Kidney epithelial cell (primary cell): ENCODE results near the gene DENND6A. TPM values are rescaled to one million over a fixed set of nuclear protein-coding genes. Genes with fewer than 3 reads are reported as not detected.

Source experiments
- DNase-seq: peaks from one replicate; pipeline ENCODE4 v3.0.0-alpha.2; 2010; ENCODE audit warnings: low read depth
- H3K27me3 ChIP-seq: 2 replicates; pipeline ENCODE4 v1.6.0; 2011; ENCODE audit warnings: low read length; ENCODE audit not compliant: control insufficient read depth, insufficient read depth
- H3K36me3 ChIP-seq: 2 replicates; pipeline ENCODE4 v1.5.1; 2011; ENCODE audit warnings: low read length; ENCODE audit not compliant: control insufficient read depth, insufficient read depth
- H3K4me3 ChIP-seq: 2 replicates; pipeline ENCODE4 v1.5.1; 2011; ENCODE audit warnings: low read depth, mild to moderate bottlenecking, control low read depth, low read length
- total RNA-seq: library from RNA; depleted of rRNA; stranded (reverse); fragments of >200 nt; gene quantifications from 2 replicates; pipeline ENCODE4 v1.2.3, GENCODE V29; 2015
- TF ChIP-seq, protein P1 (sequence below): IDR thresholded peaks from 2 replicates; pipeline ENCODE4 v1.5.1; 2011; ENCODE audit warnings: mild to moderate bottlenecking, moderate library complexity, low read length, control low read depth, inconsistent platforms; ENCODE audit not compliant: insufficient read depth, poor library complexity, severe bottlenecking

DENND6A gene
- total RNA-seq, 1 donor from 2014 or later: 17.3 TPM

DNA sequence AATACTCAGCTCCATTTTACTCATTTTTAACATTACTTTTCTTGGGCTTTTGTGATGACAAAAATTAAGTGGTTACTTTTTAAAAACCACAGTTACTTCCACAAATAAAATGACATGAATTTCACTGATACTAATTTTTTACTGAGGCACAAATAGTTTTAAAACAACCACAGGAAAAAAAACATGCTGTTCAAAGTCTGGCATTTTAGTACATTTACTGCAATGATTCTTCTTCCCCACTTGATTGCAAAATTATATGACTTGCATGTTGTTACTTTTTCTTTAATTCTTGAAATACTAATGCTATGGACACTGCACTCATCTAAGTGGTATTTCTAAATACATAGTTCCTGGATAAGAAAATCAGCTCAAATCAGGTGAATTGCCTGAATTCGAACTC is 38.4 kb upstream of the DENND6A start:
- TF ChIP-seq, protein P1, sequence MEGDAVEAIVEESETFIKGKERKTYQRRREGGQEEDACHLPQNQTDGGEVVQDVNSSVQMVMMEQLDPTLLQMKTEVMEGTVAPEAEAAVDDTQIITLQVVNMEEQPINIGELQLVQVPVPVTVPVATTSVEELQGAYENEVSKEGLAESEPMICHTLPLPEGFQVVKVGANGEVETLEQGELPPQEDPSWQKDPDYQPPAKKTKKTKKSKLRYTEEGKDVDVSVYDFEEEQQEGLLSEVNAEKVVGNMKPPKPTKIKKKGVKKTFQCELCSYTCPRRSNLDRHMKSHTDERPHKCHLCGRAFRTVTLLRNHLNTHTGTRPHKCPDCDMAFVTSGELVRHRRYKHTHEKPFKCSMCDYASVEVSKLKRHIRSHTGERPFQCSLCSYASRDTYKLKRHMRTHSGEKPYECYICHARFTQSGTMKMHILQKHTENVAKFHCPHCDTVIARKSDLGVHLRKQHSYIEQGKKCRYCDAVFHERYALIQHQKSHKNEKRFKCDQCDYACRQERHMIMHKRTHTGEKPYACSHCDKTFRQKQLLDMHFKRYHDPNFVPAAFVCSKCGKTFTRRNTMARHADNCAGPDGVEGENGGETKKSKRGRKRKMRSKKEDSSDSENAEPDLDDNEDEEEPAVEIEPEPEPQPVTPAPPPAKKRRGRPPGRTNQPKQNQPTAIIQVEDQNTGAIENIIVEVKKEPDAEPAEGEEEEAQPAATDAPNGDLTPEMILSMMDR: no peak
- no peak for DNase-seq
- no peak overlapping the region for H3K4me3 ChIP-seq
- no peaks in the 10 kb centered on the region for H3K27me3 ChIP-seq
- H3K36me3 ChIP-seq: no peaks in the 10 kb centered on the region

DNA sequence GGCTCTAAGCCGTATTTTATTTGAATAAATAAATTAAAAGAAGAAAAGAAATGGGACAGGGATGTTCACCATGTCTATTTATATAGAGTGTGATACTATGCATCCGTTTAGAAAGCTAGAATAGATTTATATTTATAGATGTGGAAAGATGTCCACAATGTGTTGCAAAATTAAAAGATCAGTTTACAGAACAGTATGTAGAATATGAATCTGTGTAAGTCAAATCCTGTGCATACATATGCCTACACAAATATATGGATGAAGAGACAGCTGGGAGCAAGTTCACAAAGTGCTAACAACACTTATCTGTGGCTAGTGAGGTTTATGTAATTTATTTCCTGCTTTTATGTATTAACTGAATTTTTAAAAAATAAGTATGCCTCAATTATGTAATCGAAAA is 37.8 kb upstream of the DENND6A start:
- no peak for DNase-seq
- no peaks in the 10 kb centered on the region for H3K27me3 ChIP-seq
- TF ChIP-seq, protein P1: no peak
- H3K4me3 ChIP-seq: no peak overlapping the region
- no peaks in the 10 kb centered on the region for H3K36me3 ChIP-seq

DNA sequence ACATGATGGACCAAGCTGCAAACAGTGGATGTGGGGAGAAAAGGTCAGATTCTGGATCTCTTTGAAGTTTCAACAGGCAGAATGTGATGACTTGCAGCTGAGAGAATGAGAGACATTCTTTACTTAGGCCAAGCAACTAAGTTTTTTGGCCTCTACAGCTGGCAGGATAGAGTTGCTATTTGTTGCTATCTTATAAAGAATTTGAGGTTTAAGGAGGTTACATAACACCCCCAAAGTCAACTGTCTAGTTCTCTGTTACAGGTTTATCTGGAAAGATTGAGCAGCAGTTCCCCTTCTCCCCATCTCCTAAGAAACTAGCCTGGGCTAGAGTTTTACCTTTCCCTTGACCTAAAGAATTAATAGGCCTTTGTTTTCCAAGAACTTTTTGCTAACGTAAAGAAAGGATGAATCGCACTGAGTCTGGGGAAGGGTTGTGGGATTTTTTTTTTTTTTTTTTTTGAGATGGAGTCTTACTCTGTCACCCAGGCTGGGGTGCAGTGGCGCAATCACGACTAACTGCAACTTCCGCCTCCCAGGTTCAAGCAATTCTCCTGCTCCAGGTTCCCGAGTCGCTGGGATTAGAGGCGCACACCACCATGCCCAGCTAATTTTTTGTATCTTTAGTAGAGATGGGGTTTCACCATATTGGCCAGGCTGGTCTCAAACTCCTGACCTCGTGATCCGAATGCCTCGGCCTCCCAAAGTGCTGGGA is 36.6 kb upstream of the DENND6A start:
- no peaks in the 10 kb centered on the region for H3K27me3 ChIP-seq
- H3K4me3 ChIP-seq: no peak overlapping the region
- DNase-seq: no peak
- TF ChIP-seq, protein P1: no peak
- no peaks in the 10 kb centered on the region for H3K36me3 ChIP-seq

DNA sequence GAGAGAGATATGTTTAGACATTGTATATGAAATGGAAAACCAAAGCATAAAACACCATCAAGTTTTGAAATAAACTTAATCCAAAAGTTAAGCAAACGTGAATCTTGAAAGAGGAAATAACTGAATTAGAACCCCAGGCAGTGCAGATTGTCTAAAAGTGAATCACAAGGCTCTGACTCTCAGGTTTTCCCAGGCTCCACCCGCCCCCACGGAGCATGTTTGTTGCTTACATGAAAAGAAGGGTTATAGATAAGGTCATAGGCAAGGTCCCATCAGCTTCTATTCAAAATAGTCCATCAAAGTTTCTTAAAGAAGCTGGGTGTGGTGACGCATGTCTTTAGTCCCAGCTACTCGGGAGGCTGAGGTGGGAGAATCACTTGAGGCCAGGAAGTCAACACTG is 34.2 kb upstream of the DENND6A start:
- Histone ChIP-seq H3K27me3 (no peaks in the 10 kb centered on the region), H3K36me3 (no peaks in the 10 kb centered on the region), H3K4me3 (no peak overlapping the region)
- DNase-seq: no peak
- TF ChIP-seq, protein P1: no peak

DNA sequence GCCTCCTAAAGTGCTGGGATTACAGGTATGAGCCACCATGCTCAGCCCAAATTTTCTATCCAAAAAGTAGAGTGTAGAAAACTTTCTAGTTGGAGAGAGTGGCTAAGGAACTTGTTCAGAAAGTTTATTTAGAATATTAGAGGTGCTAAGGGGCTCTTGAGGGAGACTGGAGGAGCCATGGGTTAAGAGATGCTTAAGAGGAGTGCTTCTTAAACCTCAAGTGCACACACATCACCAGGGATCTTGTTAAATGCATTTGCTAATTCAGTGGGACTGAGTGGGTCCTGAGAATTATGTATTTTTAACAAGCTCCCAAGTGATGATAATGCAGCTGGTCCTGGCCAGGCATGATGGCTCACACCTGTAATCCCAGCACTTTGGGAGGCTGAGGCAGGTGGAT is 33.5 kb upstream of the DENND6A start:
- Histone ChIP-seq H3K4me3 (no peak overlapping the region), H3K36me3 (no peaks in the 10 kb centered on the region), H3K27me3 (no peaks in the 10 kb centered on the region)
- DNase-seq: no peak
- TF ChIP-seq, protein P1: no peak

DNA sequence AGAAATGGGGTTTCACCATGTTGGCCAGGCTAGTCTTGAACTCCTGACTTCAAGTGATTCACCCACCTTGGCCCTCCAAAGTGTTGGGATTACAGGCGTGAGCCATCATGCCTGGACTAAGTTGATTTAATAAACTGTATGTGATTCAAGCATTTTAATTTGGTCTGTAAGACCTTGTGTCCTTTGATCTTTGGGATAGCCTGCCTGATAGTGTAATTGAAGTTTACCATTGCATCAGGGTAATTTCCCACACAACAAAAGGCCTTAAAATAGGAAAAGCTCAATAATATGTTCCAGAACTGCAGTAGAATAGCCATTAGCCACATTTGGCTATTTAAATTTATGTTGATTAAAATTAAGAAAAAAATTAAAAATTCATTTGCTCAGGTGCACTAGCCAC is 25.2 kb upstream of the DENND6A start:
- Histone ChIP-seq H3K27me3 (no peaks in the 10 kb centered on the region), H3K36me3 (no peaks in the 10 kb centered on the region), H3K4me3 (no peak overlapping the region)
- DNase-seq: no peak
- TF ChIP-seq, protein P1: no peak
